HG03060 (cell line): ENCODE data around the gene FAM193B.
"Not testable (repeated sequence)": the region's sequence is repeated elsewhere in the genome, so short reads cannot be mapped to it uniquely, and the experiment has no call there.

Experiments used
- ATAC-seq: cut with Tn5 transposase; IDR thresholded peaks from one replicate; pipeline ENCODE4 v1.9.1; 2021; ENCODE audit warnings: low read depth, moderate number of reproducible peaks; ENCODE audit not compliant: unreplicated experiment

The FAM193B gene

DNA sequence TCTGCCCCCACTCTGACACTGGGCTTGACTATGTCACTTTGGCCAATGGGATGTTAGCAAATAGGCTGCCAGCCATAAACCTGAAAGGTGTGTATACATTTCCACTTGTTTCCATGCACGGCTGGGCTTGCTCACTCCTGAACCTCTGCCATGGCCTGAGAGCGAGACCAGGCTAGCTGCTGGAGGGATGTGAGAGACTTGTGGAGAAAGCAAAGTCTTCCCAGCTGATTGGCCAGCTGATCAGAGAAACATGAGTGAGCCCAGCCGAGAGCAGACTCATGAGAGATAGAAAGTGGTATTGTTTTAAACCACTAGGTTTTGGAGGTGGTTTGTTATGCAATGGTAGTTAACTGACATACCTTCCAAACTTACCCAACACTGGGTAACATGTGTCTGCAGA lies 13.9 kb downstream of the FAM193B start:
- ATAC-seq, result no peak

DNA sequence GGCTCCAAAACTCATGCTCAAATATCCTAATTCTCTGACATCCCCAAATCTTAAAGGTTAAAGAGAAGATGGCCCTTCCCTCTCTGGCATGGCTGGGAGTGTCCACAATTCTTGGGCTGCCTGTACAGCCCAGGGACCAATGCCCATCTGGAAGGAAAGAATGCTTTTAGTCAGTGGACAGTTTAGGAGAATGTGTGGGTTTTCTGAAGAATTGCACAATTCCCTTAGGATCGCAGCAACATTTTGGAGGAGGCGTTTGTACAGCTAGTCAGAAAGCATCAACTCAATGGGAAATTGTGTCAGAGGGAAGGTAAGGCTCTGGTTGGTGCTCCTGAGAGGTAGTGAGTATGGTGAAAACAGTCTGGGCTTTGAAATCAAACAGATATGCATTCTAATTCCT lies 15.0 kb downstream of the FAM193B start:
- no peak for ATAC-seq

DNA sequence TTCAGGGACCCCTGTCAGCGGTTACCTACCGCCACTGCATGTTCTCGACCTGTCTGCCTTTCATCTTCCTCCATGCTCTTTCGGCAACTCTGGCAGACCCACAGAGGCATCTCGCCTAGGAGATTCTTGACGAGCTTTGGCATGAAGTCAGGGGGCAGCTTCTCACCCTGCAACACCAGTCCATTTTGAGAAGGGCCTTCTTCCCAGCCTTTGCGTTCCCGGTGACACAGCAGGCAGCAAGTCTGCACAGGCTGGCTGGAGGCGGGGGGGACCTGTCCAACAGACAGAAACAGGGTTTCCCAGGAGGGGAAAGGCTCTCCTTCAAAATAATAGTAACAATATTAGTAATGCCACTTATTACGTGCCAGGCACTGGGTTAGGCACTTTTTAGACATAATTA lies 15.5 kb downstream of the FAM193B start:
- no peak for ATAC-seq

DNA sequence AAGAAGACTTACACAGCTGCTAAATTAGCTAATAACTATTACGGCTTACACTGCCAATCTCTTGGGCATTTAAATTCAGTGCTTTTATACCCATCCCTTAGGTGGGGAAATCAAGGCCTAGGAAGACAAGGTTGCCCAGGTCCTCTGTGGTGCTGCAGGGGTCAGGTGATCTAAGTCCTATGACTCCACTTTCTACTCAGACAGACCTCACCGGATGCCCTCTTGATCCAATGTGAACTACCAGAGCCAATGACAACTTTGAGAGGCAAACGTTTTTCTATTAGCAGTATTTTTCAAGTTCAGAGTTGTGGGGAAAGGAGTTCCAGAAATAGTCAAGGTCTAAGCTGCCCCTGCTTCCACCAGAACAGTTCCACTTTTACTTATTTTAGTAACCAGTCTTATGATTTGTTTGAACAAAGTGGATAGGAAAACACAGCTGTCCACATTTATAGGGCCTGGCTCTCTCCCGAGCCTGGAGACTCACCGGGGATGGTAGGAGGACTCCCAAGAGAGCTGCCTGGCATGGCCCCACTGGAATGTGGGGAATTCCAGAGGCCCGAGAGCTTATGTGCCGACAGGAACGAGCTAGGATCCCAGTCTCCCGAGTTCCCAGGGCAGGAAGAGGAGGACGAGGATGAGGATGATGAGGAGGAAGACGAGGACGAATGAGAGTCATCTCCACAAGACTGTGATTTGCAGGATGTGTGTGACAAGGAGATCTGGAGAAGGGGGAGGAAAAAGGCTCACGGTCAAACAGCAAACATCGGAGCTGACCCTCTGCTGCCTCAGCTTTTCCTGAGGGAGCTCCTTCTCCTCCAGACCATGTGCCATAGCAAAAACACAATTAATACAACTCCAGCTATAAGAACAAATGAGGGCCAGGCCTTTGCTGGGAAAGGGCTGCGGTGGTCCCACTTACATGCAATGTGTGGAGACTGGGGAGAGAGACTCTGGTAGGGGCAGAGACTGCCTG lies 16.7 kb downstream of the FAM193B start:
- no peak for ATAC-seq

DNA sequence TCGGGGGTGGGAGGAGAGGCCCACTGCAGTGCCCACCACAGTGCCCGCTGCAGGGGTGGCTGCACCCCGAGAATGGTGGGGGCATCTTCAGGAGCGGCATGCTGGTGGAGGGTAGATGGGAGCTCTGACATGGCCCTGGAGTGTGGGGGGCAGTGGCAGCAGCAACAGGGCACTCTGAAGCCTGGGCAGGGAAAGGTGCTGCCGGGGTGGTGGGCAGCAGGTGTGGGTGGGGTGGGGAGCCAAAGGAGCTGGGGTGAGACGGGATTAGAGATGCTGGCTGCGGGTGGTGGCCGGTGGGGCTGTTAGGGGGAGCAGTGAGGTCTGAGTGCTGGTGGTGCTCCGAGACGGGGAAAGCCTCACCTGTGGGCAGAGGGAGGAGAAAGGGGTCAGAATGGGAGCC lies 18.0 kb downstream of the FAM193B start:
- ATAC-seq, result no peak

DNA sequence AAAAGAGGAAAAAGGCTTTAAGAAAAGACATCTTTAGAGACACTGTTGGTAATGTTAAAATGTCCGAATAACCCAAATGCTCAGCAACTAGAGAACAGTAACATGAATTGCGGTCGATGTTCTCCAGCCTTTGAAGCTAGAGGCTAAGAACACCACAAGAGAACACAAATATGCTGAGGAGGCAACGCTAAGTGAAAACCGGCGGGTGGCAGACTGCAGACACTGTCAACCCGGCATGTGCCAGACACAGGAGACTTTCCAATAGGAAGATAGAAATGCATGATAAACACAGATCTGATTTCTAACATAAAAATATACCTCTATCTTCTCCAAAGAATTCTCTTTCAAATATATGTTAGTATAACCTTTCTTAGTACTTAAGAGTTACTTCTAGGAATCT lies 19.2 kb downstream of the FAM193B start:
- ATAC-seq, result no peak

DNA sequence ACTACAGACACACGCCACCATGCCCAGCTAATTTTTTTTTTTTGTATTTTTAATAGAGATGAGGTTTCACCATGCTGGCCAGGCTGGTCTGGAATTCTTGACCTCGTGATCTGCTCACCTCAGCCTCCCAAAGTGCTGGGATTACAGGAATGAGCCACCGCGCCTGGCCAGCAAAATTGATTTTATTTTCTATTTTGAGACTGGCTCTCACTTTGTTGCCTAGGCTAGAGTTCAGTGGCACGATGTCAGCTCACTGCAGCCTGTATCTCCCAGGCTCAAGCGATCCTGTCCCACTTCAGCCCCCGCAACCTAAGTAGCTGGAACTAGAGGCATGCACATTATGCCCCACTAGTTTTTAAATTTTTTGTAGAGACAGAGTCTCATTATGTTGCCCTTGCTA lies 19.9 kb downstream of the FAM193B start:
- not testable (repeated sequence) for ATAC-seq

DNA sequence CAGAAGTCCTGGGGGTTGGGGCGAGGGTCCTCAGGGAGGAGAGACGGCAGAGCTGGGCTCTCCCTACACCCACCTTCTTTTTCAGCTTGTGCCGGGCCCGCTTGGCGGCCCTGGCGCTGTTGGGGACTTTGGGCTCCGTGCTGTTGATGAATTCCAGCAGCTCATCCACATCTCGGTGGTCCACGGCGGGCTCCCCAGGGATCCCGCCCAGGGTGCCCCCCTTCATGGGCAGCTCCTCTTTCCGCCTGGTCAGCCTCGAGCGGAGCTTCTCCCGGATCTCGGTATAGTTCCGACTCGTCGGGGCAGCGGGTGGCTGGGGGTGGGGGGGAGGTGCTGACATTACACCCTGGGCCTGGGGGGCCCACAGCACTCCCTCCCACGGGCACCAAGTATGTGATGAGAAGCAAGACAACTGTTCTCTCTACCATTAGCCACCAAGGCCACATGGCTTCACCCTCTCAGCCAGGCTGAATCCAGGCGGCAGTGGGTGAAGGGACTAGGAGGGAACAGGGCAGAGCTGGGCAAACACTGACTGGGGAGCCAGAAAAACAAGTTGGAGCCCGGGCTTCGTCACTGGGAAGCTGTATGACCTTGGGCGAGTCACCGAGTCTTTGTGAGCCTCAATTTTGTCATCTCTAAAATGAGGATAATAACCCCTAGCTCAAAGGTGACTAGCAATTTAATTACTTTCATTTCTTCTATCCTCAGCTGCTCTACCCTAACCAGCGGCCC lies 23.0 kb downstream of the FAM193B start:
- ATAC-seq, result no peak

DNA sequence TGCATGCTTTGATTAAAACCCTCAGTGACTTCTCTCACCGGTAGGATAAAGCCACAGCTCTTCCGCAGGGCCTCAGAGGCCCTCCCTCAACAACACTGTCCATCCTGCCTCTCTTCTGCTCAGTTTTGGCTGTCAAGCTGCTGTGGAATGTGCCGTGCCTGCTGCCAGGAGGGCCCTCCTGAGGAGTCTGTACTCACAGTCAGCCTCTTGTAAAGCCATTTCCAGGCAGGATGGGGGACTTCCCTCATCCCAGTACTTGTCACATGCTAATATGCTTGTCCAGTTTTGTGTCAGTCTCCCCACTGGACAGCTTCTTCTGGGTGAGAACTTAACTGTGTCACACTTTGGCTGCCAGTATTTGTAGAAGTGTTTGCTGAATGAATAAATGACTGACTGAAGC lies 23.7 kb downstream of the FAM193B start:
- no peak for ATAC-seq

DNA sequence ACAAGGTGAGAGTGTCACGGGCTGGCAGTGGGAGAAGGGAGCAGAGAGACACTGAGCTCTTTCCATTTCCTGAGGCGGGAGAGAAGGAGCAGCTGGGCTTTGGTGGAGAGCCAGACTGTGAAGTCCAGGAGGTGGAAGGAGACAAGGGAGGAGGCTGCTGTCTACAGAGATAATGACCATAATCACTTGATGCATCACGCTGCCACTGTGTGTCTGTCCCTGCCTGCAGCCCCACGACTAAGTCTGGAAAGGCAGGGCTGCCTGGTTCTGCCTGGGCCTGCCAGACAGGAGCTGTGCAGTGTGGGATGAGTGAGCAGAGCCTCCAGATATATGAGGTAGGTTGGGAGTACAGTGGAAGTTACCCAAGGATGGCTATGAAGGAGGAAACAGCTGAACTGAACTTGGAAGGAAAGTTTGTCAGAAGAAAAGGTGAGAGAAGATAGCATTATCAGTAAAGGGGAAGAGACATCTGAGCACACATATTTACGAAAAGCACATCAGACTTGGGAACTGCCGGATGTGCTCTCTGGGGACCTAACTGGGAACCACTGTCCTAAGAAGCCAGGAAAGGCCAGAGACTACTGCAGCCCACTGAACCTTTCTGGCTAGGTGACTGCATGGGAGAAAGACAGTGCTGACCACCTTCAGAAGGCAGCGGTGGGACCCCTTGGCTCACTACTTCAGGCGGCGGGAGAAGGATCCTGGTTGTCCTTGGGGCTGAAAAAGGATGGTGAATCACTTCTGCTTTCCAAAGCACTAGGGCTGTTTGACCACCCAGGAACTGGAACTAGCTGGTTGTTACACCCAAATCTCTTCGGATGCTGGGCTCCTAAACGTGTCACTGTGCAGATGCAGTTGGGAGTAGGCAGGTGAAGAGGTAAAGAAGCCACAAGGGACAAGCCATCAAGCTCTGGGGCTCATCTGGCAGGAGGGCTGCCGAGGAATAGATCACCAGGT lies 24.8 kb downstream of the FAM193B start:
- ATAC-seq, result no peak

DNA sequence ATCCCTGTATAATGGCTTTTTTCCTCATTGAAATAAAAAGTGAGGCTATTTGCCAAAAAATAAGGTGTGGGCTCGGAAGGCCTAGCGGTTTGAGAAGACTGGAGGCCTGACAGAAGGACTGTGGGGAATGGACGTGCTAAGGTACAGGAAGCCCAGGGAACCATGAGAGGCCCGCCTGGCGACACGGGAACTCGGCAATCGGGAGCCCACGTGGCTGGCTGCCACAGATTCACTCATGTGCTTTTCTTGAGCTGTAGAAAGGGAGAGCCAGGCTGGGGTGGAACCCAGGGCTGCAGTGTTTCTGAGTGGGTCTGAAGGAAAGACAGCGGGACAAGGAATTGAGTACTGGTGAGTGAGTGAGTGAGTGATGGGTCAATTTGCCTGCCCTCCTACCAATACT lies 25.7 kb downstream of the FAM193B start:
- no peak for ATAC-seq

DNA sequence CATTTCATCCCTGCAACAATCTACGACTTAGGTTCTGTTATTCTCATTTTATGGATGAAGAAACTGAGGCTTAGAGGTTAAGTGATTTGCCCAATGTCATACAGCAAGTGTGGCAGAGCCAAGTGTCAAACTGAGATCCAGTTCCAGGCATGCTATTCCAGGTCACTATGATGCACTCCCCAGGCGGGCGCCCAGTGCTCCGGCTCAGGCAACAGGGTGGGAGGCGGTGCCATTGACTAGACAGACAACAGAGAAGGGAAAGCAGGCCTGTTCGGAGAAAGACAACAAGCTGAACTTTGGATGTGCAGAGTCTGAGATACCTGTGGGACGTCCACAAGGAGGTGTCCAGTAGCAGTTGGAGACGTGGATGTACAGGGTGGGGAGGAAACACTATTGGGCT lies 26.8 kb downstream of the FAM193B start:
- ATAC-seq, result no peak

DNA sequence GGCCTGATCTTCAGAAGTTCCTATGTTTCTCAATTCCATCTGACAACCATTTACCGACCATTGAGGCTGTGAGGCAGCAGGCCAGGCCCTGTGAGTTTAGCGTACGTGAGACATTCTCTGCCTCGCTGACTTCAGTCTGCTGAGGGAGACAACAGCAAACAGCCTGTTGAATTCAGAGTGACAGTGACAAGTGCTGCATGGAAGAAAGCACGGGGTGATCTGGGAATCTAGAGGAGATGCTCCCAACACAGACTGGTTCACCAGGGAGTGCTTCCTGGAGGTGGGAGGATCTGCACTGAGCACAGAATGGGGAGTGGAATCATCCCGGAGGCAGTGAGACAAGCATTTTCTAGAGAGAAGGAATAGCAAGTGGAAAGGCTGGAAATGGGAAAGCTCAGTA lies 27.6 kb downstream of the FAM193B start:
- ATAC-seq, result no peak

DNA sequence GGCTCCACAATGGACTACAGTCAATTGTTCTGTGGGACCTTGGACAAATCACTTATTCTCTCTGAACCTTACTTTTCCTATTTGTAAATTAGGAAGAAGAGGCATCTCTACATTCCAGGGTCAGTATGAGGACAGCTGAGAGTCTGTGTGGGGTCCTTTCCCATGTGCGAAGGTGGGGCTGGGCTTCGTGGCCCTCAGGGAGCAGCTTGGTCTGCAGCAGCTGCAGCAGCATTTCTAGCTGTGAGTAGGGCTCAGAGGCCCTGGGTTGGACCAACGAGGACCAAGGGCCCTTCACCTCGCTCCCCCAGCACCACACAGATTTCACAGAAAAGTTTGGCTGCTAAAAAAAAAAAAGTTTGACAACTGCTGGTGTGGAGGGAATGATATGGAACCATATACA lies 28.2 kb downstream of the FAM193B start:
- ATAC-seq, result no peak

DNA sequence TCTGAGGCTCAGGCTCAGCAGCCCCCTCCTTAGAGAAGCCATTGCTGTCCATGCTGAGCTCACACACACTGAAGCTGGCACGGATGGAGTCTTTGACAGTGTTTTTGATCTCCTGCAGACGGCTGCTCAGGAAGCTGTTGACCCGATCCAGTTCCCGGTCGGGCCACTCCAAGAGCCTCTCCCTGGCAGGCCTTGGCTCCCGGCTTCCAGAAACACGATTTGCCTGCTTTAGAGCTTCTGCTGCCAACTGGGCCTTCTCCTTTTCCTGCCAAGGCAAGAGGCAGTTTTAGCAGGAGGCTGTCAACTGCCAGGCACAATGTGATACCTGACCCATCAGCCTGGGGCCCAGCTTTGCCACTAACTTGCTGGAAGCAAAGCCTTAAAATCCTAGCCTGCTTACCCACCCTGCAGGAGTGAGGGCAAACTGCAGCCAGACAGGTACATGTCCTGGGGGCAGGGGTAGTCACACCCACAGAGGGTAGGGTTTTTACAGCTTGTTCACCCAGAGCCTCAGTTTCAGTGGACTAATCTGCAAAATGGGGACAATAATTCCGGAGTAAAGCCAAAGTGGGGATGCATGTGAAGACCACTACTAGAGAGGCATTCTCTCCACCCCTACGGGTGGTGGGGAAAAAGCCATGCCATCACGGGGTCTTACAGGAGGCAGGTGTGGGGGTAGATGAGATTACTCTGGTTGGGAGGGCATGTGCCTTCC lies 29.3 kb downstream of the FAM193B start:
- no peak for ATAC-seq

DNA sequence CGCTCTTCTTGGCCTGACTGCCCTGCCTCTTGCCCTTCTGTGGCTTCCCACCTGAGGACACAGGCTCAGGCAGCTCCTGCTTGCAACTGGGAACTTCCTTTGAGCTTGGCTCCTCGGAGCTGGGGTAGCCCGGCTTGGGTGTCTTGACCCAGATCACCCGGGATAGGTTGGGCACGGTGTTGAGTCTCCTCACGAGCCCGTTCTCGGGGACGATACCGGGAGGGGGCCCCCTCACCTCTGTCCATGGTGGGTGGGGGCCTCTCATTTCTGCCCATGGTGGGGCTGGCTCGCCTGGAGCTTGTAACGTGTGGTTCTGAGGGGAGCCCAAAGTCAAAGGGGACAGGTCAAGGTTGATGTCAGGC lies 29.8 kb downstream of the FAM193B start:
- ATAC-seq, result no peak

DNA sequence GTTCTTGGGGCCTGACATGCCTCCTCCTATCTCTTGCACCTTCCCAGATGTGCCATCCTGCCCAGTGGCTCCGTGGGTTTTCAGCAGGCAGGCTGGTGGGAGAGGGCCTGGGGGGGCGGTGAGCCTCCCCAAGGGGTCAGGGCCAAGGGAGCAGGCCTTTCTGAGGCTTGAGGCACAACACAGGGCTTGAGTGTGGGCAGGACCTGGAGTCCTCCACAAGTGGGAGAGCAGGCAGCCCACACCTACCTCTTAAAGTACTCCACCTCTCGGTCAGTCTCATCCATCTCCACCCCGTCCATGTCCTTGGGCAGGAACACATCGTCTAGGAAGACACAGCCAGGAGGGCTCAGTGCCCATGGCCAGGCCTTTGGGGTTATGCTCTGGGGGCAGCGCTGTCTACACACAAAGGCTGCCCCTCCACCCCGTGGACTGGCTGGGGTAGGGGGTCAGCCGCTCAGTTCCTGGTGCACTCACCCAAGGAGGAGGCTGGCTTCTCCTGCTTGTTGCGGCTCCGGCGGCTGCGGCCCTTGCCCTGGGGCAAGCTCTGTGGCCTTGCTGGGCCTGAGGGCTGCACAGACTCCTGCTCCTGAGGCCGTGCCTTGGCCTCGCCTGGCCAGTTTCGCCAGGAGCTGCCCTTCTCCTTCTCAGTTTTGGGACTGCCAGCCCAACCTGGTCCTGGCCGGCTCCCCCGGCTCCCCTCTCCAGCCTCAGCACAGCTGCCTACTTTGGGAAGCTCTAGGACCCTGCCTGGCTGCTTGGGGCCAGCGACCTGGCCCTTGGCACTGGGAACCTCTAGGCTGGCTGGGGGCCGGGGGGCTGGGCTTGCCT lies 30.4 kb downstream of the FAM193B start:
- no peak for ATAC-seq

DNA sequence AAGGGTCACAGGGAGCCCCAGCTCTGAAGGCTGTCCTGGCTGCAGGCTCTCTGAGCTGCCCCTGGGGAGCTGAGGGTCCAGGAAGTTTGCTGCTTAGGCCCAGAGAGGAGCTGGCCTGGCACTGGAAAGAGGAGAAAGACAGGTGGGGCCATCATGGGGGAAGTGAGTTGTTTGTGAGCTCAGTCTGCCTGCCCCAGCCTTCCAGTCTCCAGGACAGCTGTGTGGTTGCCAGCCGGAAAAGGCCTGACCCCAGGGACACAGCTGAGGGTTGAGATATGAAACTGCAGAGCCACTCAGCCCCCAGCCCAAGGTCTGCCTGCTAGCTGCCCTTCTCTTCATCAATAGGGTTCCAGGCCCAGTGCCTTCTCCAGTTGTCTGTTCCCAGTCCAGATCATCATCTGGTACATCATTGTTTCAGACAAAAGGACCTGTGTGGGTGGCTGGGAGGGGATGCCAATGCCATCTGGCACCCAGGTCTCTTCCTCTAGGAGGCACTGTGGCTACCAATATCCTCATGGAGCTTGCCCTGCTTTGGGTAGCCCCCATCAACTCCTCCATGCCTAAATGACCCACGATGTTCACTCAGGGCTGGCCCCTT lies 33.3 kb downstream of the FAM193B start:
- no peak for ATAC-seq

DNA sequence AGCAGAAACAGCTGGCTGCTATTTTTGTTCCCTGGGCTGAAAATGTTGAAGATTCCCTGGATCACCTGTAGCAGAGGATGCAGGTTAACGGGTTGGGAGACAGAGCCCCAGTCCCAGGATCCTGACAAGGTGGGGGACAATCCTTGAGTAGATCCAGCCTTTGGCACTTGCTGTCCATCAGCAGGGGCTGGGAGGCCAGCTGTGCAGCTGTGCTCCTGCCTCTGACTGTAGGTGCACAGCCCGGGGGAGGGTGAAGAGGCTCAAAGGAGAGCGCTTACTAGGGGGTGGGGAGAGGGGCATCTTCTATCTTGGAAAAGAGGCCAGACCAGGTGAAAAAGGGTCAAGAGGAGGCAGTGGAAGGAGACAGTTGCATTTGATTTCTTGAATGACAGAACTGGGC lies 34.1 kb downstream of the FAM193B start:
- no peak for ATAC-seq
